HepG2 (cell line): Measurements from ENCODE around the gene KCTD5. TPM values are rescaled to one million over a fixed set of nuclear protein-coding genes. Genes with fewer than 3 reads are reported as not detected.

Experiments
- AHR ChIP-seq: IDR thresholded peaks from 2 replicates; pipeline ENCODE4 v1.6.1; 2018; ENCODE audit warnings: missing genetic modification reagents, missing compliant biosample characterization
- ARHGAP35 ChIP-seq: sonication (generic); formaldehyde crosslinking; IDR thresholded peaks from 2 replicates; pipeline ENCODE4 v1.9.0; 2022; ENCODE audit warnings: mild to moderate bottlenecking, inconsistent platforms, moderate library complexity, missing genetic modification reagents, borderline replicate concordance
- BRCA1 ChIP-seq: sonication (generic); formaldehyde crosslinking; IDR thresholded peaks from 2 replicates; pipeline ENCODE4 v1.4.0; 2020; ENCODE audit warnings: missing genetic modification reagents
- CENPT ChIP-seq: sonication (generic); formaldehyde crosslinking; IDR thresholded peaks from 2 replicates; pipeline ENCODE4 v1.8.0; 2022; ENCODE audit warnings: low read depth, mild to moderate bottlenecking, moderate library complexity, missing genetic modification reagents
- ETS1 ChIP-seq: sonication (generic); formaldehyde crosslinking; IDR thresholded peaks from 2 replicates; pipeline ENCODE4 v1.4.0; 2020; ENCODE audit warnings: missing genetic modification reagents
- ONECUT2 ChIP-seq: sonication (generic); formaldehyde crosslinking; IDR thresholded peaks from 2 replicates; pipeline ENCODE4 v1.4.0; 2020; ENCODE audit warnings: missing genetic modification reagents
- RCOR2 ChIP-seq: IDR thresholded peaks from 2 replicates; pipeline ENCODE4 v1.6.1; 2016; ENCODE audit warnings: missing biosample characterization, missing genetic modification reagents
- RFX1 ChIP-seq: fragments of 450-650 bp; IDR thresholded peaks from 2 replicates; pipeline ENCODE4 v1.6.1; 2017
- ZBED4 ChIP-seq: sonication (generic); formaldehyde crosslinking; IDR thresholded peaks from 2 replicates; pipeline ENCODE4 v1.4.0; 2020; ENCODE audit warnings: missing genetic modification reagents, borderline replicate concordance
- ZBTB39 ChIP-seq: sonication (generic); formaldehyde crosslinking; IDR thresholded peaks from 2 replicates; pipeline ENCODE4 v1.5.0; 2020; ENCODE audit warnings: missing genetic modification reagents
- ZNF256 ChIP-seq: sonication (generic); formaldehyde crosslinking; conservative IDR thresholded peaks from 2 replicates; pipeline ENCODE4 v1.4.0; 2020; ENCODE audit warnings: missing genetic modification reagents
- ZNF276 ChIP-seq: sonication (generic); formaldehyde crosslinking; IDR thresholded peaks from 2 replicates; pipeline ENCODE4 v1.4.0; 2020; ENCODE audit warnings: mild to moderate bottlenecking, low read depth, missing genetic modification reagents
- ZNF552 ChIP-seq: sonication (generic); formaldehyde crosslinking; IDR thresholded peaks from 2 replicates; pipeline ENCODE4 v1.9.0; 2022; ENCODE audit warnings: missing genetic modification reagents, mild to moderate bottlenecking, borderline replicate concordance
- polyA plus RNA-seq, 8 experiments: library from polyadenylated mRNA; depleted of rRNA in 3 of 8; stranded (reverse) in 7 of 8; unstranded in 1 of 8; fragments of >200 nt; fragmentation: Illumina TruSeq in 4 of 8; extraction: Trizol in 4 of 8; gene quantifications; 2 replicates each; pipeline versions ENCODE4 v1.2.1 to v1.2.3, GENCODE V29; 2011 to 2016; ENCODE audit warnings: low read depth in 4 of 8, missing spikeins in 1 of 8, mixed read lengths in 1 of 8; ENCODE audit not compliant: insufficient read depth in 1 of 8
- total RNA-seq, 5 experiments: library from RNA; depleted of rRNA; stranded (reverse); fragments of >200 nt; fragmentation: Illumina TruSeq; extraction: Trizol; gene quantifications; 2 replicates each; pipeline ENCODE4 v1.2.3, GENCODE V29; 2016; ENCODE audit warnings: low read depth in 1 of 5
- TF ChIP-seq, protein P1 (sequence below): conservative IDR thresholded peaks from 2 replicates; pipeline ENCODE4 v1.6.1; 2018; ENCODE audit warnings: missing genetic modification reagents

Gene KCTD5
- total and polyA plus RNA-seq, 2 of the 13 experiments (the other 11 are each of a cell fraction or from before 2014, with no cell fraction given), result 25.4 to 29.8 TPM

- peak; percentile 44; the same call in 1 of the 2 replicates for TF ChIP-seq ZBED4 (CRISPR knock-in tag)
- 0 out of 2 replicates have a peak, but pooled peaks have one; percentile 44 for TF ChIP-seq ZBTB39
- no peak for TF ChIP-seq ZNF552 (CRISPR knock-in tag)
- TF ChIP-seq, protein P1, sequence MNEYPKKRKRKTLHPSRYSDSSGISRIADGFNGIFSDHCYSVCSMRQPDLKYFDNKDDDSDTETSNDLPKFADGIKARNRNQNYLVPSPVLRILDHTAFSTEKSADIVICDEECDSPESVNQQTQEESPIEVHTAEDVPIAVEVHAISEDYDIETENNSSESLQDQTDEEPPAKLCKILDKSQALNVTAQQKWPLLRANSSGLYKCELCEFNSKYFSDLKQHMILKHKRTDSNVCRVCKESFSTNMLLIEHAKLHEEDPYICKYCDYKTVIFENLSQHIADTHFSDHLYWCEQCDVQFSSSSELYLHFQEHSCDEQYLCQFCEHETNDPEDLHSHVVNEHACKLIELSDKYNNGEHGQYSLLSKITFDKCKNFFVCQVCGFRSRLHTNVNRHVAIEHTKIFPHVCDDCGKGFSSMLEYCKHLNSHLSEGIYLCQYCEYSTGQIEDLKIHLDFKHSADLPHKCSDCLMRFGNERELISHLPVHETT (CRISPR knock-in tag), result peak; percentile 100
- TF ChIP-seq ETS1, result no peak
- no peak for TF ChIP-seq RFX1
- TF ChIP-seq CENPT (CRISPR knock-in tag), result no peak
- TF ChIP-seq AHR, result no peak
- TF ChIP-seq BRCA1 (CRISPR knock-in tag), result no peak
- no peak for TF ChIP-seq RCOR2
- no peak for TF ChIP-seq ZNF276 (CRISPR knock-in tag)
- no peak for TF ChIP-seq ONECUT2 (CRISPR knock-in tag)
- TF ChIP-seq ZNF256 (CRISPR knock-in tag), result no peak
- TF ChIP-seq ARHGAP35, result no peak
Measured at GRCh38 chr16:2720719-2721633, 38.7 kb downstream of the KCTD5 start (continued).
